CD14-positive monocyte (primary cell): ENCODE results near the gene MTF1. TPM values are rescaled to one million over a fixed set of nuclear protein-coding genes. Genes with fewer than 3 reads are reported as not detected.

Experiments used
- DNase-seq, 3 donors: peaks; one replicate each; pipeline ENCODE4 v3.0.0-alpha.2; 2011 to 2022
- H2AFZ ChIP-seq: 2 replicates; pipeline ENCODE4 v1.6.0; 2012; ENCODE audit warnings: mild to moderate bottlenecking, low read depth, low read length, inconsistent platforms; ENCODE audit not compliant: insufficient read depth, poor library complexity, severe bottlenecking
- H3K27ac ChIP-seq, 2 donors: 1 replicate in 1 of 2; 2 replicates in 1 of 2; pipeline ENCODE4 v1.5.1; 2012 to 2013; ENCODE audit warnings: low read length in 2 of 2, control low read depth in 1 of 2, inconsistent platforms in 1 of 2, low read depth in 1 of 2, mild to moderate bottlenecking in 1 of 2
- H3K27me3 ChIP-seq, 2 donors: one replicate each; pipeline versions ENCODE4 v1.6.0 to v1.6.1; 2011 to 2013; ENCODE audit warnings: low read length in 2 of 2; ENCODE audit not compliant: control insufficient read depth in 2 of 2, insufficient read depth in 2 of 2
- H3K36me3 ChIP-seq, 2 donors: replicated peaks in 1 of 2; 1 replicate in 1 of 2; 2 replicates in 1 of 2; pipeline versions ENCODE4 v1.5.1 to v1.6.1; 2012 to 2013; ENCODE audit warnings: low read length in 2 of 2, control low read depth in 1 of 2, inconsistent platforms in 1 of 2, mild to moderate bottlenecking in 1 of 2; ENCODE audit not compliant: insufficient read depth in 2 of 2, control insufficient read depth in 1 of 2
- H3K4me1 ChIP-seq, 2 donors: 1 replicate in 1 of 2; 2 replicates in 1 of 2; pipeline versions ENCODE4 v1.5.1 to v1.6.1; 2012 to 2013; ENCODE audit warnings: low read length in 2 of 2, control low read depth in 1 of 2, inconsistent platforms in 1 of 2, mild to moderate bottlenecking in 1 of 2, moderate library complexity in 1 of 2; ENCODE audit not compliant: insufficient read depth in 2 of 2, control insufficient read depth in 1 of 2
- H3K4me2 ChIP-seq: replicated peaks from 2 replicates; pipeline ENCODE3; 2012; ENCODE audit warnings: low read length, moderate library complexity, mild to moderate bottlenecking; ENCODE audit not compliant: poor library complexity, severe bottlenecking; ENCODE audit errors: extremely low read depth
- H3K4me3 ChIP-seq, 3 experiments: fragments of 200-600 bp in 1 of 3; sonication (generic) in 1 of 3; replicated peaks in 1 of 3; 1 replicate in 2 of 3; 2 replicates in 1 of 3; pipeline ENCODE4 v1.5.1; 2011 to 2013; ENCODE audit warnings: low read length in 3 of 3, mild to moderate bottlenecking in 3 of 3, control low read depth in 2 of 3, low read depth in 2 of 3, inconsistent platforms in 1 of 3, moderate library complexity in 1 of 3
- H3K79me2 ChIP-seq: 2 replicates; pipeline ENCODE4 v1.6.0; 2012; ENCODE audit warnings: mild to moderate bottlenecking, control low read depth, inconsistent platforms, low read length, moderate library complexity; ENCODE audit not compliant: insufficient read depth
- H3K9ac ChIP-seq: 2 replicates; pipeline ENCODE4 v1.6.0; 2017; ENCODE audit warnings: low read length, mild to moderate bottlenecking; ENCODE audit not compliant: insufficient read depth, poor library complexity, severe bottlenecking
- H3K9me3 ChIP-seq, 2 donors: replicated peaks in 1 of 2; 1 replicate in 1 of 2; 2 replicates in 1 of 2; pipeline versions ENCODE4 v1.5.1 to v1.6.1; 2012 to 2013; ENCODE audit warnings: low read length in 2 of 2, control low read depth in 1 of 2; ENCODE audit not compliant: control insufficient read depth in 1 of 2, insufficient read depth in 1 of 2
- H4K20me1 ChIP-seq: 2 replicates; pipeline ENCODE4 v1.6.0; 2012; ENCODE audit warnings: mild to moderate bottlenecking, low read length, control low read depth, moderate library complexity; ENCODE audit not compliant: insufficient read depth
- H3K27ac Mint-ChIP-seq, 7 donors: one replicate each; pipeline ENCODE4 v1.8.0; 2020; ENCODE audit warnings: mild to moderate bottlenecking in 7 of 7, mixed read lengths in 7 of 7, moderate library complexity in 6 of 7, inconsistent platforms in 2 of 7
- H3K27me3 Mint-ChIP-seq, 3 donors: one replicate each; pipeline ENCODE4 v1.8.0; 2021 to 2022; ENCODE audit warnings: low read depth in 3 of 3, mild to moderate bottlenecking in 3 of 3, mixed read lengths in 3 of 3, moderate library complexity in 3 of 3, inconsistent platforms in 1 of 3
- H3K36me3 Mint-ChIP-seq, 2 donors: one replicate each; pipeline ENCODE4 v1.8.0; 2020; ENCODE audit warnings: mixed read lengths in 2 of 2, inconsistent platforms in 1 of 2, mild to moderate bottlenecking in 1 of 2
- H3K4me1 Mint-ChIP-seq: one replicate; pipeline ENCODE4 v1.8.0; 2020; ENCODE audit warnings: mild to moderate bottlenecking, mixed read lengths
- H3K4me3 Mint-ChIP-seq, 2 donors: one replicate each; pipeline ENCODE4 v1.8.0; 2020; ENCODE audit warnings: mild to moderate bottlenecking in 2 of 2, mixed read lengths in 2 of 2, moderate library complexity in 1 of 2
- H3K9me3 Mint-ChIP-seq, 7 donors: one replicate each; pipeline ENCODE4 v1.8.0; 2020 to 2022; ENCODE audit warnings: mixed read lengths in 7 of 7, mild to moderate bottlenecking in 6 of 7, moderate library complexity in 6 of 7, inconsistent platforms in 2 of 7
- WGBS: methylation state at CpG from one replicate; pipeline ENCODE4 v1.1.5; 2013; ENCODE audit warnings: missing lambda C conversion rate; ENCODE audit not compliant: insufficient coverage; 5-methylcytosine and 5-hydroxymethylcytosine counted together
- intact Hi-C, 2 donors: fragments of 100-400 bp; cut with micrococcal nuclease; formaldehyde crosslinking; loops; one replicate each; pipeline versions ENCODE4 v1.15.0 to v1.15.1; 2023
- polyA plus RNA-seq, 3 donors: library from polyadenylated mRNA; depleted of rRNA in 1 of 3; unstranded in 2 of 3; stranded (reverse) in 1 of 3; fragments of 300-500 nt in 2 of 3; fragments of >200 nt in 1 of 3; fragmentation: Illumina TruSeq in 2 of 3; gene quantifications; 1 replicate in 2 of 3; 2 replicates in 1 of 3; pipeline ENCODE4 v1.2.3, GENCODE V29; 2012 to 2021
- TF ChIP-seq, protein P1 (sequence below): fragments of 200-600 bp; IDR thresholded peaks from one replicate; pipeline ENCODE4 v1.8.0; 2022; ENCODE audit warnings: antibody characterized with exemption, mild to moderate bottlenecking

MTF1 gene
- polyA plus RNA-seq, 3 donors, result 17.1 to 41.0 (median 29.6) TPM

DNA sequence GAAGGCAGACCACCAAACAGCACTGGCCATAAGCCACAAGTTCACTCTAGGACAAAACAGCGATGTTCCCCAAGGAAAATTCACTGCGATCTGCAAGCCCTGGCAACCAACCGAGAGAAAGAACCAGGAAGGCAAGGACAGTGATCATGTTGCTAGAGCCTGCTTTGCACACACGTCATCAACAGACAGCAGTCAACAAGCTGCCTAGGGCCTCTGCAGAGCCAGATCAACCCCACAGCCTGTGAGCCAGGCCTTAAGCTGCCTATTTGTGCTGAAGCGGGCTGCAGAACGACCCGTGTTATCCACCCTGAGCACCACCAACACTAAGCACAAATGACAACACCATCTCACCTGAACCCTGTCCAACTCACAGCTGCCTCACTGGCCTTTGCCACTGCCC lies 45.1 kb downstream of the MTF1 start:
- Mint-ChIP-seq H3K27me3 (no peaks in the 10 kb centered on the region), H3K4me3 (no peak overlapping the region), H3K27ac (peak overlapping the region in 2 of 7 donors; percentile 35 to 50), H3K9me3 (no peaks in the 10 kb centered on the region), H3K4me1 (peaks cover 38% of the 10 kb centered on the region), H3K36me3 (peaks cover 68 to 84% of the 10 kb centered on the region in 2 donors)
- intact Hi-C loops, result loop anchor here in 1 of 2 donors (10.0 kb wide), 1 partner anchor 191 kb away; the partner anchor contains the start of gene FHL3
- H3K27me3 ChIP-seq, result no peaks in the 10 kb centered on the region
- H3K9ac ChIP-seq, result no peak overlapping the region
- H3K4me1 ChIP-seq, result peaks cover 2 to 41% of the 10 kb centered on the region in 2 donors
- no peak overlapping the region for H3K4me2 ChIP-seq
- peaks cover 78% of the 10 kb centered on the region for H3K79me2 ChIP-seq
- H3K4me3 ChIP-seq, result no peak overlapping the region
- WGBS, result 94% methylated on average over 7 of the region's 7 CpGs
- no peak overlapping the region for H2AFZ ChIP-seq
- DNase-seq, result no peak
- H4K20me1 ChIP-seq, result peaks cover 78% of the 10 kb centered on the region
- peaks cover 47 to 74% of the 10 kb centered on the region in 2 donors for H3K36me3 ChIP-seq
- TF ChIP-seq, protein P1, sequence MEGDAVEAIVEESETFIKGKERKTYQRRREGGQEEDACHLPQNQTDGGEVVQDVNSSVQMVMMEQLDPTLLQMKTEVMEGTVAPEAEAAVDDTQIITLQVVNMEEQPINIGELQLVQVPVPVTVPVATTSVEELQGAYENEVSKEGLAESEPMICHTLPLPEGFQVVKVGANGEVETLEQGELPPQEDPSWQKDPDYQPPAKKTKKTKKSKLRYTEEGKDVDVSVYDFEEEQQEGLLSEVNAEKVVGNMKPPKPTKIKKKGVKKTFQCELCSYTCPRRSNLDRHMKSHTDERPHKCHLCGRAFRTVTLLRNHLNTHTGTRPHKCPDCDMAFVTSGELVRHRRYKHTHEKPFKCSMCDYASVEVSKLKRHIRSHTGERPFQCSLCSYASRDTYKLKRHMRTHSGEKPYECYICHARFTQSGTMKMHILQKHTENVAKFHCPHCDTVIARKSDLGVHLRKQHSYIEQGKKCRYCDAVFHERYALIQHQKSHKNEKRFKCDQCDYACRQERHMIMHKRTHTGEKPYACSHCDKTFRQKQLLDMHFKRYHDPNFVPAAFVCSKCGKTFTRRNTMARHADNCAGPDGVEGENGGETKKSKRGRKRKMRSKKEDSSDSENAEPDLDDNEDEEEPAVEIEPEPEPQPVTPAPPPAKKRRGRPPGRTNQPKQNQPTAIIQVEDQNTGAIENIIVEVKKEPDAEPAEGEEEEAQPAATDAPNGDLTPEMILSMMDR, result no peak
- H3K27ac ChIP-seq, result peak overlapping the region in 1 of 2 donors; percentile 59
- no peaks in the 10 kb centered on the region for H3K9me3 ChIP-seq

DNA sequence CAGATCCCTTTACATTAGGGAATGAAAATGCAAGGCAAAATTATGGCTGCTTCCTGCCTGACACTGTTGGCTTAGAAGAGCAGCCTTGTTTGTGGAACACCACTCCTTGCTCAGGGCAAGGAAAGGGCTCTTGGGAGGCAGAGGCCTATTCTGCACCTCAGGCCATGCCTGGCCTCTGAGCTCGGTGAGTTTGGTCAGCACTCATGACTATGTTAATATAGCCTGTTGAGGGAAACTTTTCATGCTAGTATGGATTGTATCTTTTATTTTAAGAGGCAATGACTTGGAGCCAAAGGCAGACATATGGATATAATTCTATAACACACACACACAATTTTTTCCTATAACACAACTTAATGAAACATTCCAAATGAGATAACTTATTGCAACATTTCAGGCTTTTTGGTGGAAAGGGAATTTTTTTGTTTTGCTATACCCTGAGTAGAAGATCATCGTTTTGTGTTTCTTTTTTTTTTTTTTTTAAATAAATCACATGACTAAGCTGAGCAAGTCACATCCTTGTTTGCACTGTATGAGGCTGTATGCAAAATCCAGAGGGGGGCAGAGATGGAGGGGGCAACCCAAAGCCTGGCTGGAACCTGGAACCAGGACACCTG lies 45.8 kb downstream of the MTF1 start:
- H3K79me2 ChIP-seq, result peaks cover 79% of the 10 kb centered on the region
- intact Hi-C loops, result loop anchor here in 1 of 2 donors (10.0 kb wide), 1 partner anchor 191 kb away; the partner anchor contains the start of gene FHL3
- peaks cover 43 to 68% of the 10 kb centered on the region in 2 donors for H3K36me3 ChIP-seq
- H3K4me2 ChIP-seq, result no peak overlapping the region
- no peaks in the 10 kb centered on the region for H3K9me3 Mint-ChIP-seq
- H3K27me3 ChIP-seq, result no peaks in the 10 kb centered on the region
- H3K4me3 Mint-ChIP-seq, result no peak overlapping the region
- no CpG with 5 or more reads among the region's 2 CpGs for WGBS
- H3K9me3 ChIP-seq, result no peaks in the 10 kb centered on the region
- peaks cover 8 to 47% of the 10 kb centered on the region in 2 donors for H3K4me1 ChIP-seq
- no peaks in the 10 kb centered on the region for H3K27me3 Mint-ChIP-seq
- no peak overlapping the region for H3K4me3 ChIP-seq
- peak overlapping the region in 1 of 2 donors; percentile 59 for H3K27ac ChIP-seq
- peak overlapping the region in 4 of 7 donors; percentile 18 to 69 (median 54) for H3K27ac Mint-ChIP-seq
- H2AFZ ChIP-seq, result no peak overlapping the region
- peaks cover 64 to 78% of the 10 kb centered on the region in 2 donors for H3K36me3 Mint-ChIP-seq
- H3K4me1 Mint-ChIP-seq, result peaks cover 44% of the 10 kb centered on the region
- H3K9ac ChIP-seq, result no peak overlapping the region
- peaks cover 83% of the 10 kb centered on the region for H4K20me1 ChIP-seq
- TF ChIP-seq, protein P1, result no peak
- no peak for DNase-seq
